GM12864 (cell line): Measurements from ENCODE around the gene NUDCD2.
A peak's percentile ranks its signal among the peaks of the same experiment; 100 is the strongest.

Experiments
- DNase-seq: peaks from one replicate; pipeline ENCODE4 v3.0.0-alpha.2; 2011; ENCODE audit warnings: low read depth
- H3K4me3 ChIP-seq: 2 replicates; pipeline ENCODE4 v1.5.1; 2011; ENCODE audit warnings: mild to moderate bottlenecking, low read depth, low read length, control low read depth
- CTCF ChIP-seq: IDR thresholded peaks from 2 replicates; pipeline ENCODE4 v1.5.1; 2011; ENCODE audit warnings: low read depth, mild to moderate bottlenecking, moderate library complexity, low read length, control low read depth, inconsistent platforms; ENCODE audit errors: missing control alignments

NUDCD2 gene

GRCh38 chr5:163444526-163444925 is 15.4 kb downstream of the NUDCD2 start:
- no peak for DNase-seq
- TF ChIP-seq CTCF: no peak
- H3K4me3 ChIP-seq: no peak overlapping the region

- TF ChIP-seq CTCF: no peak
- H3K4me3 ChIP-seq: no peak overlapping the region
- no peak for DNase-seq
Observed at GRCh38 chr5:163440954-163441353, 18.9 kb downstream of the NUDCD2 start.

GRCh38 chr5:163439092-163439425 is 20.8 kb downstream of the NUDCD2 start:
- DNase-seq: no peak
- peak overlapping the region; percentile 99; the same call in 1 of the 2 replicates for H3K4me3 ChIP-seq
- TF ChIP-seq CTCF: no peak

- peak; percentile 2 for TF ChIP-seq CTCF
- peak within 1 kb of the TSS; percentile 99 for H3K4me3 ChIP-seq
- DNase-seq: peak; percentile 93
Observed at GRCh38 chr5:163437309-163438182, 22.4 kb downstream of the NUDCD2 start, which contains the start of gene CCNG1. Gene CCNG1 (plus strand): TSS chr5:163437595. CDS start chr5:163439257, 1,662 bp downstream.

GRCh38 chr5:163437011-163437308 is 22.9 kb downstream of the NUDCD2 start:
- DNase-seq: no peak
- no peak for TF ChIP-seq CTCF
- H3K4me3 ChIP-seq: peak overlapping the region; percentile 99

- no peak for TF ChIP-seq CTCF
- no peak for DNase-seq
- H3K4me3 ChIP-seq: peak overlapping the region; percentile 99; the same call in 1 of the 2 replicates
Observed at GRCh38 chr5:163436515-163436914, 23.4 kb downstream of the NUDCD2 start.

- no peak for TF ChIP-seq CTCF
- DNase-seq: no peak
- H3K4me3 ChIP-seq: no peak overlapping the region
Observed at GRCh38 chr5:163434401-163434866, 25.5 kb downstream of the NUDCD2 start.
